ENCODE results near the gene FOXN3. TPM values are rescaled to one million over a fixed set of nuclear protein-coding genes. Genes with fewer than 3 reads are reported as not detected.

FOXN3 gene
- polyA plus RNA-seq, 2 of the 4 experiments (the other 2 are of a cell fraction): 6.0 to 6.4 TPM

DNA sequence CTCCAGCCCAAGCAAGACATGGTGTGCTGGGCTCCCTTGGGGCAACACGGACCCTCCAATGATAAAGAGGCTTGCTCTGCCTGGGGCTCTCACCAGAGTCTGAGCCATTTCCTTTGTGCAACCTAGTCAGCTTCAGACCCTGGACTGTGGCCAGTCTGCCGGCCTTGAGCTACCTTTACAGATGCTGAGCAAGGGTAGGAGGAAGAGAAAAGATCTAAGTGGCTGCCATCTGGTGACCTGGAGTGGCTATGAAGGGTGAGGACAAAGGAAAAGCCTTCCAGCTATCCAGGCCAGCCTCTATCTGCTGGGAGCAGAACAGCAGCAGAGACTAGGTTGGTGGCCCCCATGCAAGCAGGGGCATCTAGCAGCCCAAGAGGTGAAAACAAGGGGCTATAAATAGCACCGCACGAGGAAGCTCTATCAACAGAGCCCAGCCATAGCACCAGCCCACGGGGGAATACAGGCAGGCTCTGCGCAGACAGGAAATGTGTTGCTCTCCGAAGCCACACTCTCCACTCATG lies 230.1 kb downstream of the FOXN3 start:
- CTCF ChIA-PET: interaction anchor here (1.2 to 1.4 kb wide), 2 partner anchors 9 to 10 kb away, joined by 4 to 5 read pairs; no protein-coding TSS in a partner anchor
- Histone ChIP-seq H3K4me3 (no peak overlapping the region), H3K27ac (no peak overlapping the region), H3K9me3 (no peaks in the 10 kb centered on the region), H3K4me2 (no peak overlapping the region), H3K4me1 (no peaks in the 10 kb centered on the region)
- DNase-seq (ENCODE audit: low read depth in 1 of 2, low spot score in 1 of 2) (no peak), ATAC-seq (no peak), FAIRE-seq (no peak)
- 60% methylated on average over 7 of the region's 7 CpGs for WGBS (ENCODE audit: missing lambda C conversion rate)
- POLR2A ChIA-PET: no interaction called here
- no peak for TF ChIP-seq RNF2 (IDR thresholded peaks at IDR 0.05; ENCODE audit: borderline replicate concordance, low read depth)
- TF ChIP-seq, protein P1, sequence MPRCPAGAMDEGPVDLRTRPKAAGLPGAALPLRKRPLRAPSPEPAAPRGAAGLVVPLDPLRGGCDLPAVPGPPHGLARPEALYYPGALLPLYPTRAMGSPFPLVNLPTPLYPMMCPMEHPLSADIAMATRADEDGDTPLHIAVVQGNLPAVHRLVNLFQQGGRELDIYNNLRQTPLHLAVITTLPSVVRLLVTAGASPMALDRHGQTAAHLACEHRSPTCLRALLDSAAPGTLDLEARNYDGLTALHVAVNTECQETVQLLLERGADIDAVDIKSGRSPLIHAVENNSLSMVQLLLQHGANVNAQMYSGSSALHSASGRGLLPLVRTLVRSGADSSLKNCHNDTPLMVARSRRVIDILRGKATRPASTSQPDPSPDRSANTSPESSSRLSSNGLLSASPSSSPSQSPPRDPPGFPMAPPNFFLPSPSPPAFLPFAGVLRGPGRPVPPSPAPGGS (IDR thresholded peaks at IDR 0.05): no peak
- no peak for TF ChIP-seq POLR2AphosphoS2 (conservative IDR thresholded peaks at IDR 0.05; ENCODE audit: low read length)
- TF ChIP-seq FOXS1 (CRISPR knock-in tag; IDR thresholded peaks at IDR 0.05): no peak
- no peak for TF ChIP-seq HEYL (CRISPR knock-in tag; IDR thresholded peaks at IDR 0.05)
- no peak for TF ChIP-seq EP300 (IDR thresholded peaks at IDR 0.05)
- no peak for TF ChIP-seq TFCP2L1 (CRISPR knock-in tag; IDR thresholded peaks at IDR 0.05)

DNA sequence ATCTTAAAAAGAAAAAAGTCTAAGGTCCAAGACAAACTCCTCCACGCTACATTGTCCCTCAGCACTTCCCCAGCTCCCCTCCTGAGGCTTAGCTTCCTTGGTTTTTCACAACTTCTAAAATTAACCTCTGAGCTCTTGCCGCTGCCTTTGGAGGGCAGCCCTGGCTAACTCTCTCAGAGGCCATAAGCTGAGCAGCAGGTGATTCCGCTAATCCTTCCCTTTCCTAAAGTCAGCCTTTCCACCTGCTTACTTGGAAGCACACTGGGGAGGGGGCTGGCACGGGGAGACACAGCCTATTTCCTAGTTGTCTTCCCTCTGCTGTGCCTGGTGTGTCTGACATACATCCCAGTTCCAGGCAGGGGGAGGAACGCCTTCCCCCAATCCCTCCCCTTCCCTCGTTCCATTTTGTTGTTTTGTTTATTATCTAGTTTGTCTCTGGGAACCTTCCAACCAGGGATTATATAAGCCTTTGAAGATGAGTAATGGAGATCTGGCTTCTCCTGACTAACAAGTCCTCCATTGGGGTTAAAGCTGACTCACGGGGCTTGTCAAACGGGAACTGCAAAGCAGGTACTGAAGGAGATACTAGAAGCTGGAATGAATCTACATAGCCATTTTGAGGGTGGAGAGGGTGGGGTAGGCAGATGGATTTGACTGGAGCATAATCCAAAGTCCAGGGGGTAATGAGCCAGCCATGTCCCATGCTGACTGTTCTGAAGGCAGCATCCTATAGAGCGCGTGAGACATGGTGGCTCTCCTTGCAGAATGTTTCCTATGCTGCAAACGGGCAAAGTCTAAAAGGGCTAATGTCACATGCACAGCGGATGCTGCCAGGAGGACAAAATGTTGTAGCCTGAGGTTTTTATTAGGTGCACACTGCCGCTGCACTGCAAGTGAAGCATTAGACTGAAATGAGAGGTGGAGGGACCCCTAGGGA lies 230.8 kb downstream of the FOXN3 start:
- Histone ChIP-seq H3K27ac (no peak overlapping the region), H3K9me3 (no peaks in the 10 kb centered on the region), H3K4me2 (no peak overlapping the region), H3K4me1 (no peaks in the 10 kb centered on the region), H3K4me3 (no peak overlapping the region)
- no peak for ATAC-seq
- peak in 1 of 2 experiments; percentile 3 for DNase-seq (ENCODE audit: low read depth in 1 of 2, low spot score in 1 of 2)
- FAIRE-seq: no peak
- no peak for TF ChIP-seq HOXB5 (CRISPR knock-in tag; IDR thresholded peaks at IDR 0.05)
- no peak for TF ChIP-seq NR3C1 (IDR thresholded peaks at IDR 0.05)
- no peak for TF ChIP-seq ZFP36 (IDR thresholded peaks at IDR 0.05; ENCODE audit: borderline replicate concordance, partially characterized antibody)
- TF ChIP-seq CHD4 (IDR thresholded peaks at IDR 0.05; ENCODE audit: borderline replicate concordance): no peak
- no peak for TF ChIP-seq ZNF302 (CRISPR knock-in tag; IDR thresholded peaks at IDR 0.05)
- no peak for TF ChIP-seq SMC3 (IDR thresholded peaks at IDR 0.05)
- no peak for TF ChIP-seq ZSCAN20 (CRISPR knock-in tag; IDR thresholded peaks at IDR 0.05)
- TF ChIP-seq FOXS1 (CRISPR knock-in tag; IDR thresholded peaks at IDR 0.05): no peak
- no peak for TF ChIP-seq KDM1A (IDR thresholded peaks at IDR 0.05; ENCODE audit: low read depth)
- no peak for TF ChIP-seq ZC3H11A (IDR thresholded peaks at IDR 0.05)
- ChIA-PET CTCF (interaction anchor here (1.4 kb wide), 1 partner anchor 8 kb away, joined by 4 read pairs; no protein-coding TSS in a partner anchor), POLR2A (no interaction called here)
- 67% methylated on average over 13 of the region's 13 CpGs for WGBS (ENCODE audit: missing lambda C conversion rate)

DNA sequence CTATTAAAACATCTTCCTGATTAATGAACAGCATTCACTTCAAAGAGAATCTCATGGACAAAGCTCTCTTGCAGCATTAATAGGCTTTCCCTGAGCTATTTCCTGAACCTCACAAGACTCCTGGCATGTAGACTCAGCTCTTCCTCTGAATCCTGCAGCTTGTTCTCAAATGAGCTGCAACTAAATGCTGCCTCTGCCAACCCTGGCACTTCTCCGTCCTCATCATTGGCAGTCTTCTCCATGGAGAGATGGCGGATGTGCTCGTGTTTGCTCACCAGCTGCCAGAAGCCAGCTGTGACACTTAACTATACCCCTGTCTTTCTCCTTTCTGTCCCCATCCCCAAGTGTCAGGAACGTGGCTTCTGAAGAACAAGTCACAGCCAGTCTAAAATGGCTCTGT lies 232.1 kb downstream of the FOXN3 start:
- Histone ChIP-seq H3K9me3 (no peaks in the 10 kb centered on the region), H3K27ac (no peak overlapping the region), H3K4me2 (no peak overlapping the region), H3K4me1 (no peaks in the 10 kb centered on the region), H3K4me3 (no peak overlapping the region)
- 67% methylated on average over 4 of the region's 4 CpGs for WGBS (ENCODE audit: missing lambda C conversion rate)
- DNase-seq (ENCODE audit: low read depth in 1 of 2, low spot score in 1 of 2) (no peak), FAIRE-seq (no peak), ATAC-seq (no peak)
- TF ChIP-seq HOXB13 (CRISPR knock-in tag; IDR thresholded peaks at IDR 0.05; ENCODE audit: low read depth) (no peak), POLR2A (IDR thresholded peaks at IDR 0.05; ENCODE audit: low read length) (no peak), JUN (IDR thresholded peaks at IDR 0.05) (no peak), CBX8 (IDR thresholded peaks at IDR 0.05) (no peak)
- ChIA-PET CTCF (interaction anchor here (0.5 to 1.3 kb wide), 2 partner anchors 144 to 731 kb away, joined by 3 read pairs; no protein-coding TSS in a partner anchor), POLR2A (no interaction called here)

DNA sequence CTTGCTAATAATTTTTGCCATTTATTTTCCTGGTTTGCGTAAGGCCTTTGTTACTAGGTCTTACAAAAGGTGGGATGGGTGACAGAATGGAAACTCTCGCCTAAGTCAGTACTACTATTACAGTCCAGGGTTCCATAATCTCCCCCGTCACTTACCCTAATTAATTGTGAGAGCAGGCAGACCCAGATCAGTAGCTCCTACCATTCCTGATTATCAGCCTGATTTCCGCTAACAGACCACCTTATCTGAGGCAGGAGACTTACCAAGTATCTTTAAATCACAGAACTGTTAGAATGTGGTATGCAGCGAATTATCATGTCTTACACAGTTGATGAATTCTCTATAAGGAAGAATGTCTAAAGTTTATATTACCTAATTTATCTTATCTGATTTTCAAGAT lies 234.7 kb downstream of the FOXN3 start:
- ATAC-seq: no peak
- CTCF ChIA-PET: interaction anchor here (1.0 kb wide), 1 partner anchor 156 kb away, joined by 3 read pairs; no protein-coding TSS in a partner anchor

More for the DNA sequence above, 234.7 kb downstream of the FOXN3 start:
- no peak for TF ChIP-seq CEBPB (IDR thresholded peaks at IDR 0.05)
- TF ChIP-seq POLR2AphosphoS2 (conservative IDR thresholded peaks at IDR 0.05; ENCODE audit: low read length): no peak
- TF ChIP-seq RARB (CRISPR knock-in tag; IDR thresholded peaks at IDR 0.05): no peak
- no peak for TF ChIP-seq SREBF2 (IDR thresholded peaks at IDR 0.05)
- TF ChIP-seq, protein P2, sequence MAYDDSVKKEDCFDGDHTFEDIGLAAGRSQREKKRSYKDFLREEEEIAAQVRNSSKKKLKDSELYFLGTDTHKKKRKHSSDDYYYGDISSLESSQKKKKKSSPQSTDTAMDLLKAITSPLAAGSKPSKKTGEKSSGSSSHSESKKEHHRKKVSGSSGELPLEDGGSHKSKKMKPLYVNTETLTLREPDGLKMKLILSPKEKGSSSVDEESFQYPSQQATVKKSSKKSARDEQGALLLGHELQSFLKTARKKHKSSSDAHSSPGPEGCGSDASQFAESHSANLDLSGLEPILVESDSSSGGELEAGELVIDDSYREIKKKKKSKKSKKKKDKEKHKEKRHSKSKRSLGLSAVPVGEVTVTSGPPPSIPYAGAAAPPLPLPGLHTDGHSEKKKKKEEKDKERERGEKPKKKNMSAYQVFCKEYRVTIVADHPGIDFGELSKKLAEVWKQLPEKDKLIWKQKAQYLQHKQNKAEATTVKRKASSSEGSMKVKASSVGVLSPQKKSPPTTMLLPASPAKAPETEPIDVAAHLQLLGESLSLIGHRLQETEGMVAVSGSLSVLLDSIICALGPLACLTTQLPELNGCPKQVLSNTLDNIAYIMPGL (CRISPR knock-in tag; IDR thresholded peaks at IDR 0.05; ENCODE audit: borderline replicate concordance): no peak
- H3K9me3 ChIP-seq: no peaks in the 10 kb centered on the region
- DNase-seq (ENCODE audit: low read depth in 1 of 2, low spot score in 1 of 2) (no peak), FAIRE-seq (no peak)
- no peak overlapping the region for H3K4me2 ChIP-seq
- POLR2A ChIA-PET: no interaction called here
- H3K27ac ChIP-seq: no peak overlapping the region
- no peak overlapping the region for H3K4me3 ChIP-seq
- 74% methylated on average over 5 of the region's 5 CpGs for WGBS (ENCODE audit: missing lambda C conversion rate)
- H3K4me1 ChIP-seq: no peaks in the 10 kb centered on the region
